Bronchial epithelial cell (primary cell): ENCODE results near the gene FICD. TPM values are rescaled to one million over a fixed set of nuclear protein-coding genes. Genes with fewer than 3 reads are reported as not detected.

ENCODE experiments used
- DNase-seq: peaks from one replicate; pipeline ENCODE4 v3.0.0-alpha.2; 2010; ENCODE audit warnings: low read depth
- FAIRE-seq: peaks from 2 replicates; lab custom pipeline; 2011; peaks lifted over from hg19 to GRCh38; lab: Jason Lieb, UNC
- H3K27me3 ChIP-seq: 2 replicates; pipeline ENCODE4 v1.5.1; 2011; ENCODE audit warnings: low read length; ENCODE audit not compliant: control insufficient read depth, insufficient read depth
- H3K36me3 ChIP-seq: 2 replicates; pipeline ENCODE4 v1.5.1; 2011; ENCODE audit warnings: low read length; ENCODE audit not compliant: control insufficient read depth, insufficient read depth
- H3K4me3 ChIP-seq: 2 replicates; pipeline ENCODE4 v1.5.1; 2011; ENCODE audit warnings: mild to moderate bottlenecking, low read depth, low read length, control low read depth
- total RNA-seq: library from RNA; depleted of rRNA; stranded (reverse); fragments of >200 nt; gene quantifications from 2 replicates; pipeline ENCODE4 v1.2.1, GENCODE V29; 2014
- TF ChIP-seq, protein P1 (sequence below): IDR thresholded peaks from 2 replicates; pipeline ENCODE4 v1.5.1; 2011; ENCODE audit warnings: mild to moderate bottlenecking, moderate library complexity, low read length, control low read depth, inconsistent platforms; ENCODE audit not compliant: insufficient read depth, severe bottlenecking

Gene FICD
- 11.6 and 15.5 TPM in 2 replicates for total RNA-seq

DNA sequence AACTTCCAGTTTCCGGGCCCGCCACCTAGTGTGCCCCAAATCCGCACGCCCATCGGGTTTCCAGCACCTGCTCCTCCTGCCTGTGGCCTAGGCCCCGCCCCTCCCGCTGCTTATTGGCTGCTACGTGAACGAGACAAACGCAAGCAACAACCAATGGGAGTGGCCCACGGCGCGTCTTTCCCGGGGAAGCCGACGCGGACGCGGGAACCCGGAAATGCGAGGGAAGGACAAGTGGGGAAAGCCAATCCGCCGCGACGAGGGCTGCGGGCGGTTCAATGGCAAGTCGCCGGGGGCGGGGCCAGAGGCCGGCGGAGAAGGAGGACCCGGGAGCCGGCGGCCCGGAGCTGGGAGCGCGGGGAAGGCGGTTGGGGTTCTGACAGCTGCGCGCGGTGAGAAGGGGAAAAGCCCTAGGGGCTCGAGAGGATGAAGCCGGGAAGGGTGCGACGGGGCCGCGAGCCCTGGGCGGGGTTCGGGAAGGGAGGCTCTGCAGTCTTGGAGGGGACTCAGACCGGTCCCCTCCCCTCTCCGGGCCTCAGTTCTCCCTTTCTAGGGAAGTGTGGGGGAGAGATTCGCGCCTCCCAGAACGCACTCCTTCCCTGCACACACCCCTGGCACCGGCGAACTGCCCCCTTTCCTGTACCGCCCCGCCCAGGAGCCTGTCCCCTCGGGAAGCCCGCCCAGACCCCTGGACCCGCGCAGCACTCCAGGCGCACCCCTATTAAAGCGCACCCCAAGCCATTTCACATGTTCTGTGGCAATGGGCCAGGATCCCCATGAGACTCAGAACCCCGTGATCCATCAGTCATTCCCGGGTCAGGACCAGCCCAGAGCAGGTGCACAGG, at the start of gene FICD:
Gene FICD (plus strand): TSS at position 305 of the 842 bp plus-strand sequence. CDS start 1,696 bp downstream, outside the sequence.
- FAIRE-seq: no peak
- peaks cover 10% of the 10 kb centered on the region for H3K36me3 ChIP-seq
- peak; percentile 97 for DNase-seq
- no peaks in the 10 kb centered on the region for H3K27me3 ChIP-seq
- TF ChIP-seq, protein P1, sequence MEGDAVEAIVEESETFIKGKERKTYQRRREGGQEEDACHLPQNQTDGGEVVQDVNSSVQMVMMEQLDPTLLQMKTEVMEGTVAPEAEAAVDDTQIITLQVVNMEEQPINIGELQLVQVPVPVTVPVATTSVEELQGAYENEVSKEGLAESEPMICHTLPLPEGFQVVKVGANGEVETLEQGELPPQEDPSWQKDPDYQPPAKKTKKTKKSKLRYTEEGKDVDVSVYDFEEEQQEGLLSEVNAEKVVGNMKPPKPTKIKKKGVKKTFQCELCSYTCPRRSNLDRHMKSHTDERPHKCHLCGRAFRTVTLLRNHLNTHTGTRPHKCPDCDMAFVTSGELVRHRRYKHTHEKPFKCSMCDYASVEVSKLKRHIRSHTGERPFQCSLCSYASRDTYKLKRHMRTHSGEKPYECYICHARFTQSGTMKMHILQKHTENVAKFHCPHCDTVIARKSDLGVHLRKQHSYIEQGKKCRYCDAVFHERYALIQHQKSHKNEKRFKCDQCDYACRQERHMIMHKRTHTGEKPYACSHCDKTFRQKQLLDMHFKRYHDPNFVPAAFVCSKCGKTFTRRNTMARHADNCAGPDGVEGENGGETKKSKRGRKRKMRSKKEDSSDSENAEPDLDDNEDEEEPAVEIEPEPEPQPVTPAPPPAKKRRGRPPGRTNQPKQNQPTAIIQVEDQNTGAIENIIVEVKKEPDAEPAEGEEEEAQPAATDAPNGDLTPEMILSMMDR: peak; percentile 13
- H3K4me3 ChIP-seq: peak within 1 kb of the TSS; percentile 76

GRCh38 chr12:108465417-108465816, 49.7 kb upstream of the FICD start:
- TF ChIP-seq, protein P1: no peak
- peaks cover 2% of the 10 kb centered on the region for H3K27me3 ChIP-seq
- no peak for FAIRE-seq
- DNase-seq: no peak
- no peaks in the 10 kb centered on the region for H3K36me3 ChIP-seq
- no peak overlapping the region for H3K4me3 ChIP-seq

DNA sequence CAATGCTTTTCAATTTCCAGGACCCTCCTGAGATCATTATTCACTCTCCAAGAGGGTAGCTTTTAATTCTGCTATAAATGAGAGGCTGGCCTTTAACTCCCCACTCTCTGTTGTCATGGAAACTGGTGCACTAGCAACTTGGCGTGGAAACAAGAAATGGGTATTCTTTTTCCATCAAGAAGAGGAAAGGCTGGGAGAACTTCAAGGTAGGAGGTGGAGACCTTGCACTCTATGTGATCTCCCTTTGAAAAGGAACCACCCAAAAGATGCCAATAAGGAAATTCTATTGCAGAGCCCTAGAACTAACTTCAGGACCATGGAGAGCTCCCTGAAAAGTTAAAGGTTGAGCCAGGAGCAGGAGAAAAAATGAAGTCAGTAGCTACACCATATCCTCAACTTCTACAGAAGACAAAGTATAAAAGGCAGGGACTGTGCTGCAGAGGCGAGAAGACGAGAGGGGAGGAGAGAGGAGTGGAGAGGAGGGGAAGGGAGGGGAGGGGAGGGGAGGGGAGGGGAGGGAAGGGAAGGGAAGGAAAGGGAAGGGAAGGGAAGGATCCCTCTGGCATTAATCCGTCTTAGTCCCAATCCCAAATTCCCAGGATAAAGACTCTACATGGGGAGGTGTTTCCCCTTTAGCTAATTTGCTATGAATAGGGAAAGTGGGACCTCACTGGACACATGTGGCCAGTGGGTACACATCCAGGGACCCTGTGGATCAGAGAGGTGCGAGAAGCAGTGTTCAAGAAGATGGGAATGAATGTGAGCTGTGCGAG, 46.7 kb upstream of the FICD start:
- TF ChIP-seq, protein P1: no peak
- DNase-seq: peak; percentile 17
- FAIRE-seq: no peak
- Histone ChIP-seq H3K4me3 (no peak overlapping the region), H3K27me3 (no peaks in the 10 kb centered on the region), H3K36me3 (no peaks in the 10 kb centered on the region)

- H3K27me3 ChIP-seq: no peaks in the 10 kb centered on the region
- DNase-seq: no peak
These were observed 41.5 kb upstream of the FICD start for GRCh38 chr12:108473400-108474055.

GRCh38 chr12:108475396-108475795, 39.7 kb upstream of the FICD start:
- H3K27me3 ChIP-seq: no peaks in the 10 kb centered on the region
- no peaks in the 10 kb centered on the region for H3K36me3 ChIP-seq
- H3K4me3 ChIP-seq: no peak overlapping the region
- FAIRE-seq: peak; percentile 52
- TF ChIP-seq, protein P1: no peak
- no peak for DNase-seq

More at GRCh38 chr12:108473400-108474055, 41.5 kb upstream of the FICD start:
- TF ChIP-seq, protein P1: no peak
- Histone ChIP-seq H3K4me3 (no peak overlapping the region), H3K36me3 (no peaks in the 10 kb centered on the region)
- no peak for FAIRE-seq
